H1 (cell line): ENCODE results near the gene ADAMTS9. TPM values are rescaled to one million over a fixed set of nuclear protein-coding genes. Genes with fewer than 3 reads are reported as not detected.

Source experiments
- CTCF ChIA-PET: fragments of 300-600 bp; sonication (Branson Sonifier 250); formaldehyde crosslinking; loops from one replicate; lab custom pipeline; 2021; ENCODE audit not compliant: partially characterized antibody; lab: Charles Lee
- POLR2A ChIA-PET: fragments of 300-600 bp; sonication (Branson Sonifier 250); formaldehyde crosslinking; loops from one replicate; lab custom pipeline; 2021; ENCODE audit warnings: inconsistent platforms; ENCODE audit not compliant: partially characterized antibody; lab: Charles Lee
- DNase-seq, 2 experiments: peaks; one replicate each; pipeline versions ENCODE4 v3.0.0 to v3.0.0-alpha.2; 2010 to 2022; ENCODE audit warnings: low spot score in 2 of 2, low read depth in 1 of 2, mixed read lengths in 1 of 2
- FAIRE-seq: peaks from 2 replicates; lab custom pipeline; 2011; peaks lifted over from hg19 to GRCh38; lab: Jason Lieb, UNC
- H2AFZ ChIP-seq: 2 replicates; pipeline ENCODE4 v1.8.1; 2012; ENCODE audit warnings: low read length, inconsistent platforms
- H2AK5ac ChIP-seq: 2 replicates; pipeline ENCODE4 v1.6.1; 2013; ENCODE audit warnings: low read depth, low read length
- H2BK120ac ChIP-seq: replicated peaks from 2 replicates; pipeline ENCODE3; 2013; ENCODE audit warnings: low read depth, low read length, inconsistent platforms
- H2BK12ac ChIP-seq: 2 replicates; pipeline ENCODE4 v1.6.1; 2013; ENCODE audit warnings: low read depth, low read length
- H2BK15ac ChIP-seq: 2 replicates; pipeline ENCODE4 v1.6.1; 2013; ENCODE audit warnings: low read length
- H2BK20ac ChIP-seq: 2 replicates; pipeline ENCODE4 v1.6.1; 2013; ENCODE audit warnings: low read length
- H2BK5ac ChIP-seq: 2 replicates; pipeline ENCODE4 v1.6.1; 2013; ENCODE audit warnings: low read depth, low read length
- H3K14ac ChIP-seq: 2 replicates; pipeline ENCODE4 v1.6.1; 2013; ENCODE audit warnings: inconsistent platforms; ENCODE audit not compliant: insufficient read length
- H3K18ac ChIP-seq: 2 replicates; pipeline ENCODE4 v1.6.1; 2013; ENCODE audit warnings: low read length; ENCODE audit errors: extremely low read depth
- H3K23ac ChIP-seq: 2 replicates; pipeline ENCODE4 v1.6.1; 2013; ENCODE audit warnings: inconsistent platforms; ENCODE audit not compliant: insufficient read length
- H3K23me2 ChIP-seq: 2 replicates; pipeline ENCODE4 v1.6.1; 2013; ENCODE audit warnings: low read depth, low read length
- H3K27ac ChIP-seq: 2 replicates; pipeline ENCODE4 v1.6.1; 2011; ENCODE audit warnings: low read depth, low read length, inconsistent platforms
- H3K27me3 ChIP-seq, 4 experiments: replicated peaks in 1 of 4; 1 replicate in 1 of 4; 2 replicates in 3 of 4; pipeline versions ENCODE4 v1.6.1 to v1.8.1; 2011 to 2013; ENCODE audit warnings: low read length in 3 of 4, mild to moderate bottlenecking in 3 of 4, inconsistent platforms in 2 of 4, mixed read lengths in 2 of 4, moderate library complexity in 1 of 4; ENCODE audit not compliant: control insufficient read depth in 3 of 4, insufficient read depth in 3 of 4; ENCODE audit errors: extremely low read depth in 1 of 4
- H3K36me3 ChIP-seq, 4 experiments: 2 replicates each; pipeline versions ENCODE4 v1.6.1 to v1.8.1; 2011 to 2013; ENCODE audit warnings: mild to moderate bottlenecking in 4 of 4, low read length in 3 of 4, moderate library complexity in 2 of 4, control low read depth in 1 of 4, inconsistent platforms in 1 of 4; ENCODE audit not compliant: insufficient read depth in 4 of 4, control insufficient read depth in 2 of 4
- H3K4ac ChIP-seq: replicated peaks from 2 replicates; pipeline ENCODE3; 2013; ENCODE audit warnings: low read length, low read depth, mixed read lengths, inconsistent platforms; ENCODE audit not compliant: insufficient read length
- H3K4me1 ChIP-seq, 4 experiments: replicated peaks in 1 of 4; 1 replicate in 1 of 4; 2 replicates in 3 of 4; pipeline versions ENCODE4 v1.6.1 to v1.8.1; 2011 to 2013; ENCODE audit warnings: low read length in 3 of 4, inconsistent platforms in 2 of 4, mixed read lengths in 1 of 4; ENCODE audit not compliant: insufficient read depth in 4 of 4, control insufficient read depth in 3 of 4
- H3K4me2 ChIP-seq, 2 experiments: 2 replicates each; pipeline versions ENCODE4 v1.6.1 to v1.8.1; 2011 to 2013; ENCODE audit warnings: low read depth in 2 of 2, low read length in 2 of 2, control low read depth in 1 of 2, inconsistent platforms in 1 of 2, mild to moderate bottlenecking in 1 of 2; ENCODE audit not compliant: insufficient read depth in 1 of 2
- H3K4me3 ChIP-seq, 4 experiments: fragments of 200-600, 300-600 bp in 1 of 4; sonication (generic), shearing (Covaris generic), sonication (Bioruptor Twin) in 1 of 4; 2 replicates each; pipeline versions ENCODE4 v1.5.1 to v1.8.1; 2011 to 2016; ENCODE audit warnings: low read length in 4 of 4, low read depth in 3 of 4, control low read depth in 2 of 4, inconsistent platforms in 2 of 4, mild to moderate bottlenecking in 2 of 4, mixed read lengths in 1 of 4, moderate library complexity in 1 of 4; ENCODE audit not compliant: insufficient read depth in 2 of 4; ENCODE audit errors: extremely low read depth in 1 of 4
- H3K56ac ChIP-seq: replicated peaks from 2 replicates; pipeline ENCODE3; 2013; ENCODE audit warnings: low read depth, mild to moderate bottlenecking, mixed read lengths, low read length, inconsistent platforms; ENCODE audit not compliant: insufficient read length
- H3K79me1 ChIP-seq: 2 replicates; pipeline ENCODE4 v1.6.1; 2013; ENCODE audit warnings: low read depth, low read length, control low read depth
- H3K79me2 ChIP-seq, 2 experiments: 2 replicates each; pipeline versions ENCODE4 v1.6.1 to v1.8.1; 2012 to 2013; ENCODE audit warnings: low read length in 2 of 2, mild to moderate bottlenecking in 2 of 2, inconsistent platforms in 1 of 2; ENCODE audit not compliant: insufficient read depth in 2 of 2, control insufficient read depth in 1 of 2
- H3K9ac ChIP-seq, 4 experiments: replicated peaks in 1 of 4; 1 replicate in 1 of 4; 2 replicates in 3 of 4; pipeline versions ENCODE4 v1.6.1 to v1.8.1; 2011 to 2013; ENCODE audit warnings: low read depth in 3 of 4, low read length in 3 of 4, control low read depth in 2 of 4, mild to moderate bottlenecking in 2 of 4, moderate library complexity in 2 of 4, inconsistent platforms in 1 of 4; ENCODE audit errors: extremely low read depth in 1 of 4
- H3K9me3 ChIP-seq, 2 experiments: 2 replicates each; pipeline versions ENCODE4 v1.6.1 to v1.8.1; 2012 to 2013; ENCODE audit warnings: mild to moderate bottlenecking in 2 of 2, moderate library complexity in 2 of 2, control low read depth in 1 of 2, inconsistent platforms in 1 of 2, low read depth in 1 of 2, low read length in 1 of 2, mixed read lengths in 1 of 2; ENCODE audit not compliant: insufficient read depth in 2 of 2
- H4K20me1 ChIP-seq, 2 experiments: replicated peaks in 1 of 2; 2 replicates each; pipeline versions ENCODE3 to v1.8.1; 2011 to 2013; ENCODE audit warnings: inconsistent platforms in 2 of 2, low read length in 2 of 2, mild to moderate bottlenecking in 1 of 2; ENCODE audit not compliant: insufficient read depth in 2 of 2, control insufficient read depth in 1 of 2
- H4K5ac ChIP-seq: 2 replicates; pipeline ENCODE4 v1.6.1; 2013; ENCODE audit warnings: low read length, low read depth, mixed read lengths, inconsistent platforms; ENCODE audit not compliant: insufficient read length
- H4K8ac ChIP-seq: 2 replicates; pipeline ENCODE4 v1.8.0; 2013; ENCODE audit warnings: mild to moderate bottlenecking, moderate library complexity, low read length, inconsistent platforms; ENCODE audit not compliant: insufficient read depth; ENCODE audit errors: extremely low read depth
- H4K91ac ChIP-seq: replicated peaks from 2 replicates; pipeline ENCODE3; 2013; ENCODE audit warnings: low read length, mixed read lengths, inconsistent platforms; ENCODE audit not compliant: insufficient read length
- CBX5 ChIP-seq: fragments of 300-800, 300-1000 bp; sonication (generic); IDR thresholded peaks from 2 replicates; pipeline ENCODE4 v1.7.1; 2016; ENCODE audit warnings: antibody characterized with exemption, low read length, low read depth
- CBX8 ChIP-seq: fragments of 300-800, 300-1000 bp; sonication (generic); IDR thresholded peaks from 2 replicates; pipeline ENCODE4 v1.7.1; 2016; ENCODE audit warnings: low read depth, low read length, borderline replicate concordance
- JUND ChIP-seq: IDR thresholded peaks from 2 replicates; pipeline ENCODE4 v1.6.1; 2011; ENCODE audit warnings: mild to moderate bottlenecking, improper control_type of control experiment, low read length
- RBBP5 ChIP-seq: IDR thresholded peaks from 2 replicates; pipeline ENCODE4 v1.7.1; 2012; ENCODE audit warnings: low read depth, mild to moderate bottlenecking, inconsistent platforms, low read length, moderate library complexity, borderline replicate concordance
- SP1 ChIP-seq: IDR thresholded peaks from 2 replicates; pipeline ENCODE4 v1.6.1; 2011; ENCODE audit warnings: low read depth, low read length
- SP4 ChIP-seq: IDR thresholded peaks from 2 replicates; pipeline ENCODE4 v1.6.1; 2012; ENCODE audit warnings: low read length, inconsistent platforms
- SUZ12 ChIP-seq: fragments of 200-600 bp; sonication (generic); IDR thresholded peaks from 2 replicates; pipeline ENCODE4 v1.6.1; 2012; ENCODE audit warnings: mild to moderate bottlenecking, inconsistent platforms, low read length, moderate library complexity, mixed read lengths
- TAF1 ChIP-seq: IDR thresholded peaks from 2 replicates; pipeline ENCODE4 v1.6.1; 2011; ENCODE audit warnings: mild to moderate bottlenecking, low read depth, low read length
- WGBS, 2 experiments: shearing (Covaris generic) in 1 of 2; methylation state at CpG; one replicate each; pipeline versions ENCODE4 v1.1.6 to v1.1.7; 2013 to 2015; ENCODE audit warnings: low lambda C conversion rate in 2 of 2, mixed read lengths in 2 of 2, inconsistent platforms in 1 of 2, low coverage in 1 of 2, missing lambda C conversion rate in 1 of 2; ENCODE audit not compliant: insufficient replicate concordance in 2 of 2, insufficient coverage in 1 of 2, insufficient read length in 1 of 2; ENCODE audit errors: extremely low coverage in 1 of 2, missing lambda C conversion rate in 1 of 2; 5-methylcytosine and 5-hydroxymethylcytosine counted together
- polyA plus RNA-seq, 7 experiments: library from polyadenylated mRNA; depleted of rRNA in 3 of 7; stranded (reverse) in 5 of 7; unstranded in 2 of 7; fragments of >200 nt in 5 of 7; fragments of 200-250 nt in 2 of 7; gene quantifications; 1 replicate in 5 of 7; 2 replicates in 1 of 7; 4 replicates in 1 of 7; pipeline versions ENCODE4 v1.2.1 to v1.2.3, GENCODE V29; 2011 to 2013; ENCODE audit warnings: missing spikeins in 2 of 7, mixed read lengths in 2 of 7
- total RNA-seq: library from RNA; stranded (reverse); fragmentation: NEBNext Ultra II Directional; extraction: Animal tissue kit (Norgen Biotek cat#: 25700); gene quantifications from 2 replicates; pipeline ENCODE4 v1.2.1, GENCODE V29; 2021
- TF ChIP-seq, protein P1 (sequence below): IDR thresholded peaks from 2 replicates; pipeline ENCODE4 v1.6.1; 2011; ENCODE audit warnings: low read depth, mild to moderate bottlenecking, low read length; ENCODE audit not compliant: insufficient read depth

ADAMTS9 gene
- total and polyA plus RNA-seq, 2 of the 8 experiments (the other 6 are each of a cell fraction or from before 2014, with no cell fraction given) = 0.20 to 0.41 TPM

DNA sequence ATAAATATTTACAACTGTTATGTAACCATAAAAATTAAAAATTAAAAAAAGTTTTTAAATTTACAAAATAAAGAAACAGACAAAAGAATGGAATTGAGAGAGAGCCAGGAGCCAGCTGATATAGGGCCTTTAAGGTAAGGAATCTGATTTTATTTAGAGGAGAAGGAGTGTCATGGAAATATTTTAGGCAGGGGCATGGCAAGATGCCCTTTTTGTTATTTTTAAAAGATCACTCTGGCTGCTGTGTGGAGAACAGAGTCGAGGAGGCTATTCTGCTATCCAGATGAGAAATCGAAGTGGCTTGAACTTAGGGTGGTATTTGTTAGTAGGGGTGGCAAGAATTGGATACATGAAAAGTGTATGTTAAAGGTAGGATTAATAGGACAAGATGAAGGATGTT is 9.1 kb upstream of the ADAMTS9 start:
- TF ChIP-seq CBX8 = no peak
- TF ChIP-seq, protein P1, sequence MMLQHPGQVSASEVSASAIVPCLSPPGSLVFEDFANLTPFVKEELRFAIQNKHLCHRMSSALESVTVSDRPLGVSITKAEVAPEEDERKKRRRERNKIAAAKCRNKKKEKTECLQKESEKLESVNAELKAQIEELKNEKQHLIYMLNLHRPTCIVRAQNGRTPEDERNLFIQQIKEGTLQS = no peak
- no peak for TF ChIP-seq RBBP5
- no peak for TF ChIP-seq SP4
- no peak for TF ChIP-seq SP1
- no peak for TF ChIP-seq JUND
- TF ChIP-seq CBX5 = no peak
- no peak for TF ChIP-seq TAF1
- TF ChIP-seq SUZ12 = no peak
- H2AFZ ChIP-seq = no peak overlapping the region
- H4K20me1 ChIP-seq = no peaks in the 10 kb centered on the region
- ChIA-PET POLR2A (no interaction called here), CTCF (interaction anchor here (2.4 kb wide), 1 partner anchor 22 kb away, joined by 6 read pairs; no protein-coding TSS in a partner anchor)
- no peak overlapping the region for H4K91ac ChIP-seq
- H3K14ac ChIP-seq = no peak overlapping the region
- DNase-seq (no peak), FAIRE-seq (no peak)
- H3K79me2 ChIP-seq = no peaks in the 10 kb centered on the region
- H2BK5ac ChIP-seq = no peak overlapping the region
- no peak overlapping the region for H3K56ac ChIP-seq
- H2AK5ac ChIP-seq = no peak overlapping the region
- H3K4me2 ChIP-seq = no peak overlapping the region
- H3K4me1 ChIP-seq = peaks cover 0 to 5% (median 4%) of the 10 kb centered on the region in 4 experiments; a peak in 5 of 7 replicates
- H3K9me3 ChIP-seq = no peaks in the 10 kb centered on the region
- H3K79me1 ChIP-seq = no peaks in the 10 kb centered on the region
- no peak overlapping the region for H2BK120ac ChIP-seq
- H2BK15ac ChIP-seq = no peak overlapping the region
- H3K23me2 ChIP-seq = no peaks in the 10 kb centered on the region; the same call in 1 of the 2 replicates
- no peak overlapping the region for H3K9ac ChIP-seq
- H3K27me3 ChIP-seq = peaks cover 0 to 4% (median 0%) of the 10 kb centered on the region in 4 experiments; a peak in 1 of 7 replicates
- no peak overlapping the region for H3K18ac ChIP-seq
- no peak overlapping the region for H3K4me3 ChIP-seq
- H3K27ac ChIP-seq = no peak overlapping the region
- H4K5ac ChIP-seq = no peak overlapping the region
- WGBS, 2 experiments = 82% methylated on average over 2 of the region's 2 CpGs; no CpG with 5 or more reads in 1 of the 2 experiments
- no peak overlapping the region for H3K23ac ChIP-seq
- H2BK12ac ChIP-seq = no peak overlapping the region
- no peaks in the 10 kb centered on the region for H3K36me3 ChIP-seq
- no peak overlapping the region for H4K8ac ChIP-seq
- H3K4ac ChIP-seq = no peak overlapping the region
- H2BK20ac ChIP-seq = no peak overlapping the region
